ENCODE measurements around the gene CPNE1. TPM values are rescaled to one million over a fixed set of nuclear protein-coding genes. Genes with fewer than 3 reads are reported as not detected.

The CPNE1 gene
- total RNA-seq, 1 experiment from 2014 or later = 155 TPM

GRCh38 chr20:35600176-35600992 is 64.3 kb downstream of the CPNE1 start:
- no CpG with 5 or more reads among the region's 34 CpGs for WGBS (ENCODE audit: extremely low coverage, insufficient read length, low lambda C conversion rate)
- Histone ChIP-seq H2BK120ac (ENCODE audit: low read depth, low read length, poor library complexity, severe bottlenecking) (no peak overlapping the region), H3K27me3 (ENCODE audit: insufficient read depth, low read length) (peaks cover 12% of the 10 kb centered on the region; the same call in 1 of the 2 replicates), H3K9me3 (ENCODE audit: control insufficient read depth, low read depth, low read length) (no peaks in the 10 kb centered on the region), H4K8ac (replicated peaks; ENCODE audit: insufficient read length, low read depth, low read length) (no peak overlapping the region), H3K14ac (ENCODE audit: insufficient read depth, low read length) (no peak overlapping the region), H3K4ac (ENCODE audit: low read depth, low read length) (no peak overlapping the region), H3K9ac (ENCODE audit: extremely low read depth, insufficient read length, low read length) (no peak overlapping the region), H3T11ph (ENCODE audit: low read length) (no peak overlapping the region), H3K23ac (ENCODE audit: insufficient read length, low read depth, low read length) (no peak overlapping the region), H3K18ac (ENCODE audit: insufficient read length, low read depth, low read length) (no peak overlapping the region), H2AK5ac (ENCODE audit: insufficient read length, low read length) (no peak overlapping the region), H4K5ac (ENCODE audit: insufficient read length, low read depth, low read length) (no peak overlapping the region), H2BK12ac (ENCODE audit: insufficient read length, low read depth, low read length) (no peak overlapping the region), H3K4me2 (ENCODE audit: insufficient read depth, insufficient read length, low read length) (peak overlapping the region; percentile 81), H3K56ac (ENCODE audit: insufficient read length, low read depth, low read length) (no peak overlapping the region), H3K23me2 (ENCODE audit: insufficient read length, low read depth, low read length, poor library complexity, severe bottlenecking) (peaks cover 16% of the 10 kb centered on the region), H3K79me1 (ENCODE audit: insufficient read depth, low read depth, low read length, poor library complexity, severe bottlenecking) (no peaks in the 10 kb centered on the region), H3K4me1 (ENCODE audit: insufficient read depth, low read length) (no peaks in the 10 kb centered on the region), H3K79me2 (ENCODE audit: insufficient read depth, low read length) (no peaks in the 10 kb centered on the region), H2BK15ac (ENCODE audit: low read depth, low read length) (no peak overlapping the region), H3K27ac (ENCODE audit: insufficient read length, low read depth, low read length) (no peak overlapping the region), H4K20me1 (ENCODE audit: control insufficient read depth, insufficient read depth, insufficient read length) (no peaks in the 10 kb centered on the region), H2BK20ac (ENCODE audit: low read depth, low read length, poor library complexity, severe bottlenecking) (no peak overlapping the region), H2BK5ac (ENCODE audit: insufficient read length, low read length) (no peak overlapping the region), H4K91ac (ENCODE audit: insufficient read length, low read depth, low read length) (no peak overlapping the region), H2AFZ (ENCODE audit: low read length) (no peak overlapping the region)
- H3K27me3 Mint-ChIP-seq (ENCODE audit: low read depth) = peaks cover 69% of the 10 kb centered on the region
- H3K4me1 Mint-ChIP-seq = peaks cover 14 to 19% of the 10 kb centered on the region in 2 experiments
- H3K9me3 Mint-ChIP-seq = no peaks in the 10 kb centered on the region
- H3K27ac Mint-ChIP-seq = no peak overlapping the region
- peak; percentile 71 for DNase-seq
- H3K4me3 Mint-ChIP-seq = peak overlapping the region; percentile 64 to 82
- H3K36me3 Mint-ChIP-seq (ENCODE audit: insufficient read depth in 1 of 3, low read depth in 3 of 3) = no peaks in the 10 kb centered on the region; a peak in 1 of 7 replicates
- TF ChIP-seq, protein P1, sequence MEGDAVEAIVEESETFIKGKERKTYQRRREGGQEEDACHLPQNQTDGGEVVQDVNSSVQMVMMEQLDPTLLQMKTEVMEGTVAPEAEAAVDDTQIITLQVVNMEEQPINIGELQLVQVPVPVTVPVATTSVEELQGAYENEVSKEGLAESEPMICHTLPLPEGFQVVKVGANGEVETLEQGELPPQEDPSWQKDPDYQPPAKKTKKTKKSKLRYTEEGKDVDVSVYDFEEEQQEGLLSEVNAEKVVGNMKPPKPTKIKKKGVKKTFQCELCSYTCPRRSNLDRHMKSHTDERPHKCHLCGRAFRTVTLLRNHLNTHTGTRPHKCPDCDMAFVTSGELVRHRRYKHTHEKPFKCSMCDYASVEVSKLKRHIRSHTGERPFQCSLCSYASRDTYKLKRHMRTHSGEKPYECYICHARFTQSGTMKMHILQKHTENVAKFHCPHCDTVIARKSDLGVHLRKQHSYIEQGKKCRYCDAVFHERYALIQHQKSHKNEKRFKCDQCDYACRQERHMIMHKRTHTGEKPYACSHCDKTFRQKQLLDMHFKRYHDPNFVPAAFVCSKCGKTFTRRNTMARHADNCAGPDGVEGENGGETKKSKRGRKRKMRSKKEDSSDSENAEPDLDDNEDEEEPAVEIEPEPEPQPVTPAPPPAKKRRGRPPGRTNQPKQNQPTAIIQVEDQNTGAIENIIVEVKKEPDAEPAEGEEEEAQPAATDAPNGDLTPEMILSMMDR (conservative IDR thresholded peaks at IDR 0.05) = no peak

Measured in H9 (cell line).